ENCODE data around the gene LTBP2. TPM values are rescaled to one million over a fixed set of nuclear protein-coding genes. Genes with fewer than 3 reads are reported as not detected.
A peak's percentile ranks its signal among the peaks of the same experiment; 100 is the strongest.

The LTBP2 gene
- total and polyA plus RNA-seq, 5 donors from 2014 or later: 0.02 to 0.54 (median 0.17) TPM

GRCh38 chr14:74647061-74647677 lies 35.1 kb upstream of the LTBP2 start:
- H3K4me1 ChIP-seq (ENCODE audit: control insufficient read depth, insufficient read depth, low read length, poor library complexity, severe bottlenecking): no peaks in the 10 kb centered on the region
- Mint-ChIP-seq H3K27me3 (peaks cover 5% of the 10 kb centered on the region), H3K27ac (peak overlapping the region in 1 of 3 donors; percentile 15), H3K9me3 (no peaks in the 10 kb centered on the region), H3K4me3 (no peak overlapping the region), H3K36me3 (no peaks in the 10 kb centered on the region), H3K4me1 (peaks cover 2 to 9% (median 7%) of the 10 kb centered on the region in 4 donors)
- no peak overlapping the region for H3K4me3 ChIP-seq (ENCODE audit: low read depth, low read length)
- no peaks in the 10 kb centered on the region for H3K9me3 ChIP-seq (ENCODE audit: control insufficient read depth in 2 of 2, low read length in 2 of 2)
- DNase-seq: no peak
- H3K27me3 ChIP-seq (ENCODE audit: control insufficient read depth, insufficient read depth, low read length): peaks cover 2% of the 10 kb centered on the region
- no peak overlapping the region for H3K27ac ChIP-seq (ENCODE audit: insufficient read depth, low read length, poor library complexity, severe bottlenecking)
- H3K36me3 ChIP-seq (ENCODE audit: control insufficient read depth, insufficient read depth, low read length): no peaks in the 10 kb centered on the region
- ATAC-seq (ENCODE audit: low read depth in 2 of 2): no peak

- H3K27me3 Mint-ChIP-seq: peaks cover 5% of the 10 kb centered on the region
- H3K36me3 ChIP-seq (ENCODE audit: control insufficient read depth, insufficient read depth, low read length): no peaks in the 10 kb centered on the region
- ATAC-seq (ENCODE audit: low read depth in 2 of 2) (no peak), DNase-seq (no peak)
- H3K9me3 ChIP-seq (ENCODE audit: control insufficient read depth in 2 of 2, low read length in 2 of 2): no peaks in the 10 kb centered on the region
- H3K36me3 Mint-ChIP-seq: no peaks in the 10 kb centered on the region
- H3K27ac Mint-ChIP-seq: peak overlapping the region in 2 of 3 donors; percentile 20 to 61
- peaks cover 0 to 5% (median 2%) of the 10 kb centered on the region in 4 donors for H3K4me1 Mint-ChIP-seq
- no peak overlapping the region for H3K4me3 Mint-ChIP-seq
- H3K4me1 ChIP-seq (ENCODE audit: control insufficient read depth, insufficient read depth, low read length, poor library complexity, severe bottlenecking): no peaks in the 10 kb centered on the region
- H3K27ac ChIP-seq (ENCODE audit: insufficient read depth, low read length, poor library complexity, severe bottlenecking): no peak overlapping the region
- H3K9me3 Mint-ChIP-seq: no peaks in the 10 kb centered on the region
- no peak overlapping the region for H3K4me3 ChIP-seq (ENCODE audit: low read depth, low read length)
- H3K27me3 ChIP-seq (ENCODE audit: control insufficient read depth, insufficient read depth, low read length): peaks cover 2% of the 10 kb centered on the region
Observed at GRCh38 chr14:74645756-74646470, 33.9 kb upstream of the LTBP2 start.

- no peaks in the 10 kb centered on the region for H3K9me3 ChIP-seq (ENCODE audit: control insufficient read depth in 2 of 2, low read length in 2 of 2)
- no peak for ATAC-seq (ENCODE audit: low read depth in 2 of 2)
- H3K4me3 ChIP-seq (ENCODE audit: low read depth, low read length): no peak overlapping the region
- H3K27ac ChIP-seq (ENCODE audit: insufficient read depth, low read length, poor library complexity, severe bottlenecking): no peak overlapping the region
- H3K36me3 ChIP-seq (ENCODE audit: control insufficient read depth, insufficient read depth, low read length): no peaks in the 10 kb centered on the region
- H3K27me3 ChIP-seq (ENCODE audit: control insufficient read depth, insufficient read depth, low read length): peaks cover 2% of the 10 kb centered on the region
- H3K4me1 ChIP-seq (ENCODE audit: control insufficient read depth, insufficient read depth, low read length, poor library complexity, severe bottlenecking): no peaks in the 10 kb centered on the region
- Mint-ChIP-seq H3K9me3 (no peaks in the 10 kb centered on the region), H3K27ac (no peak overlapping the region), H3K27me3 (peaks cover 5% of the 10 kb centered on the region), H3K4me1 (no peaks in the 10 kb centered on the region), H3K4me3 (no peak overlapping the region), H3K36me3 (peaks cover 1% of the 10 kb centered on the region)
- DNase-seq: no peak
Observed at GRCh38 chr14:74645244-74645643, 33.2 kb upstream of the LTBP2 start.

- Mint-ChIP-seq H3K27ac (no peak overlapping the region), H3K4me3 (no peak overlapping the region)
Observed at GRCh38 chr14:74641601-74642391, 29.8 kb upstream of the LTBP2 start.

GRCh38 chr14:74638966-74639365 lies 26.9 kb upstream of the LTBP2 start:
- H3K4me1 Mint-ChIP-seq: no peaks in the 10 kb centered on the region
- peaks cover 4% of the 10 kb centered on the region for H3K27me3 Mint-ChIP-seq
- H3K4me3 Mint-ChIP-seq: no peak overlapping the region
- H3K27ac ChIP-seq (ENCODE audit: insufficient read depth, low read length, poor library complexity, severe bottlenecking): no peak overlapping the region
- H3K9me3 Mint-ChIP-seq: no peaks in the 10 kb centered on the region
- no peak overlapping the region for H3K27ac Mint-ChIP-seq
- H3K9me3 ChIP-seq (ENCODE audit: control insufficient read depth in 2 of 2, low read length in 2 of 2): no peaks in the 10 kb centered on the region
- H3K36me3 Mint-ChIP-seq: peaks cover 4% of the 10 kb centered on the region
- DNase-seq (no peak), ATAC-seq (ENCODE audit: low read depth in 2 of 2) (no peak)
- no peaks in the 10 kb centered on the region for H3K4me1 ChIP-seq (ENCODE audit: control insufficient read depth, insufficient read depth, low read length, poor library complexity, severe bottlenecking)
- H3K4me3 ChIP-seq (ENCODE audit: low read depth, low read length): no peak overlapping the region
- H3K27me3 ChIP-seq (ENCODE audit: control insufficient read depth, insufficient read depth, low read length): peaks cover 2% of the 10 kb centered on the region
- H3K36me3 ChIP-seq (ENCODE audit: control insufficient read depth, insufficient read depth, low read length): no peaks in the 10 kb centered on the region

More at GRCh38 chr14:74641601-74642391, 29.8 kb upstream of the LTBP2 start:
- Histone ChIP-seq H3K36me3 (ENCODE audit: control insufficient read depth, insufficient read depth, low read length) (no peaks in the 10 kb centered on the region), H3K9me3 (ENCODE audit: control insufficient read depth in 2 of 2, low read length in 2 of 2) (no peaks in the 10 kb centered on the region), H3K27ac (ENCODE audit: insufficient read depth, low read length, poor library complexity, severe bottlenecking) (no peak overlapping the region), H3K4me1 (ENCODE audit: control insufficient read depth, insufficient read depth, low read length, poor library complexity, severe bottlenecking) (no peaks in the 10 kb centered on the region), H3K4me3 (ENCODE audit: low read depth, low read length) (no peak overlapping the region), H3K27me3 (ENCODE audit: control insufficient read depth, insufficient read depth, low read length) (peaks cover 2% of the 10 kb centered on the region)
- ATAC-seq (ENCODE audit: low read depth in 2 of 2) (no peak), DNase-seq (no peak)
- Mint-ChIP-seq H3K27me3 (peaks cover 9% of the 10 kb centered on the region), H3K36me3 (peaks cover 4% of the 10 kb centered on the region), H3K9me3 (no peaks in the 10 kb centered on the region), H3K4me1 (no peaks in the 10 kb centered on the region)

GRCh38 chr14:74638066-74638465 lies 26.0 kb upstream of the LTBP2 start:
- Histone ChIP-seq H3K36me3 (ENCODE audit: control insufficient read depth, insufficient read depth, low read length) (no peaks in the 10 kb centered on the region), H3K4me3 (ENCODE audit: low read depth, low read length) (no peak overlapping the region), H3K4me1 (ENCODE audit: control insufficient read depth, insufficient read depth, low read length, poor library complexity, severe bottlenecking) (no peaks in the 10 kb centered on the region), H3K27me3 (ENCODE audit: control insufficient read depth, insufficient read depth, low read length) (peaks cover 2% of the 10 kb centered on the region), H3K27ac (ENCODE audit: insufficient read depth, low read length, poor library complexity, severe bottlenecking) (no peak overlapping the region), H3K9me3 (ENCODE audit: control insufficient read depth in 2 of 2, low read length in 2 of 2) (no peaks in the 10 kb centered on the region)
- Mint-ChIP-seq H3K36me3 (peaks cover 4% of the 10 kb centered on the region), H3K4me3 (no peak overlapping the region), H3K27ac (no peak overlapping the region), H3K9me3 (no peaks in the 10 kb centered on the region), H3K27me3 (peaks cover 8% of the 10 kb centered on the region), H3K4me1 (no peaks in the 10 kb centered on the region)
- ATAC-seq (ENCODE audit: low read depth in 2 of 2) (peak in 1 of 2 donors; percentile 47), DNase-seq (no peak)

- Mint-ChIP-seq H3K27ac (no peak overlapping the region), H3K4me1 (no peaks in the 10 kb centered on the region), H3K9me3 (no peaks in the 10 kb centered on the region), H3K4me3 (no peak overlapping the region), H3K36me3 (peaks cover 4% of the 10 kb centered on the region), H3K27me3 (peaks cover 8% of the 10 kb centered on the region)
- DNase-seq (no peak), ATAC-seq (ENCODE audit: low read depth in 2 of 2) (no peak)
- Histone ChIP-seq H3K9me3 (ENCODE audit: control insufficient read depth in 2 of 2, low read length in 2 of 2) (no peaks in the 10 kb centered on the region), H3K4me3 (ENCODE audit: low read depth, low read length) (no peak overlapping the region), H3K27me3 (ENCODE audit: control insufficient read depth, insufficient read depth, low read length) (peaks cover 2% of the 10 kb centered on the region), H3K4me1 (ENCODE audit: control insufficient read depth, insufficient read depth, low read length, poor library complexity, severe bottlenecking) (no peaks in the 10 kb centered on the region), H3K27ac (ENCODE audit: insufficient read depth, low read length, poor library complexity, severe bottlenecking) (no peak overlapping the region), H3K36me3 (ENCODE audit: control insufficient read depth, insufficient read depth, low read length) (no peaks in the 10 kb centered on the region)
Observed at GRCh38 chr14:74637178-74637550, 25.1 kb upstream of the LTBP2 start.
